GM12801 (cell line): ENCODE data around the gene ROBO2.

ENCODE experiments used
- TF ChIP-seq, protein P1 (sequence below): IDR thresholded peaks from one replicate; pipeline ENCODE4 v1.5.1; 2011; ENCODE audit warnings: control low read depth; ENCODE audit not compliant: insufficient read length; ENCODE audit errors: extremely low read depth

Gene ROBO2

DNA sequence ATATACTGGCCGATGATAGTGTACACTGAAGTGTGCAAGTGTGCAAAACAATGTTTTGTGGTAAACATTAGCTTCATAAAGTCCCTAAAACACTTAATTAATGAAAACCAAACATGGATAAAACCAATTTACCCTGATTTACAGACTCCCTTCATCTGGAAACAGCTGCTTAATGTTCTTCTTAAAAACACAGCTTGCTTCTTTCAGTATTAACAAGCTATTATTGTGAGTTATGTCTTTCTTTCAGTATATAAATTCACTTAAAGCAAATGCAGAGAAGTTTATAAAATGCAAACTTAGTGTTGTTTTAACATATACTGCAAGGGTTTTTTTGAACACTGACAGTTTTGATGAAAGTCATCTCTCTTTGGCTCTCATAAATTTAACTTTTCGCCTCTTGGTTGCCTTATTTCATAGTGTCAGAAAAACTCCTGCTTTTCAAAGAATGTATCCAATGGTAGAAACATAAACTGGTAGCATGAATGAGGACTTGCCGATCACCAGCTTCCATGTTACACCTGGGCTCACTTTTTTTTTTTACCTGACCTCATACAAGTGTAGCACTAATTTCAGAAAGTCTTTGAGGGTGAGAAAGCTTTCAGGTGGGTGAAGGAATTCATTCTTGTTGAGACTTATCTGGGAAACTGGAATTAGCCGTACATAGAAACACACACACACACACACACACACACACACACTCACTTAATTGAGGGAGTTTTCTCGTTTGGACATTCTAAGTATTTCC is 532.2 kb downstream of the ROBO2 start:
- TF ChIP-seq, protein P1, sequence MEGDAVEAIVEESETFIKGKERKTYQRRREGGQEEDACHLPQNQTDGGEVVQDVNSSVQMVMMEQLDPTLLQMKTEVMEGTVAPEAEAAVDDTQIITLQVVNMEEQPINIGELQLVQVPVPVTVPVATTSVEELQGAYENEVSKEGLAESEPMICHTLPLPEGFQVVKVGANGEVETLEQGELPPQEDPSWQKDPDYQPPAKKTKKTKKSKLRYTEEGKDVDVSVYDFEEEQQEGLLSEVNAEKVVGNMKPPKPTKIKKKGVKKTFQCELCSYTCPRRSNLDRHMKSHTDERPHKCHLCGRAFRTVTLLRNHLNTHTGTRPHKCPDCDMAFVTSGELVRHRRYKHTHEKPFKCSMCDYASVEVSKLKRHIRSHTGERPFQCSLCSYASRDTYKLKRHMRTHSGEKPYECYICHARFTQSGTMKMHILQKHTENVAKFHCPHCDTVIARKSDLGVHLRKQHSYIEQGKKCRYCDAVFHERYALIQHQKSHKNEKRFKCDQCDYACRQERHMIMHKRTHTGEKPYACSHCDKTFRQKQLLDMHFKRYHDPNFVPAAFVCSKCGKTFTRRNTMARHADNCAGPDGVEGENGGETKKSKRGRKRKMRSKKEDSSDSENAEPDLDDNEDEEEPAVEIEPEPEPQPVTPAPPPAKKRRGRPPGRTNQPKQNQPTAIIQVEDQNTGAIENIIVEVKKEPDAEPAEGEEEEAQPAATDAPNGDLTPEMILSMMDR: no peak

DNA sequence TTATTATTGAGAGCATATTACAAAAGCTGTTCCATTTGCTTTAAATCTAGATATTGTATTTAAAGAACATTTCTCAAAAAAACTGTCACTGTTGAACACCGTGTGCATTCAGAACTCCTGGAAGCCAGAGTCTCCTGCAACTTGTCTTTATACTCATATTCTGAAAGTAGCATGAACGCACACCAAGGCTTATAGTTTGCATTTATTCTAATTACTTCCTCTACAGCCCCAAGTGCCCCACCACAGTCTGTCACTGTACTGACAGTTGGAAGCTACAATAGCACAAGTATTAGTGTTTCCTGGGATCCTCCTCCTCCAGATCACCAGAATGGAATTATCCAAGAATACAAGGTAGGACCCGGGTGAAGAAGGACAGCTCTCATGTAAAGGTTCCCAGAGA is 537.4 kb downstream of the ROBO2 start:
- TF ChIP-seq, protein P1: no peak

DNA sequence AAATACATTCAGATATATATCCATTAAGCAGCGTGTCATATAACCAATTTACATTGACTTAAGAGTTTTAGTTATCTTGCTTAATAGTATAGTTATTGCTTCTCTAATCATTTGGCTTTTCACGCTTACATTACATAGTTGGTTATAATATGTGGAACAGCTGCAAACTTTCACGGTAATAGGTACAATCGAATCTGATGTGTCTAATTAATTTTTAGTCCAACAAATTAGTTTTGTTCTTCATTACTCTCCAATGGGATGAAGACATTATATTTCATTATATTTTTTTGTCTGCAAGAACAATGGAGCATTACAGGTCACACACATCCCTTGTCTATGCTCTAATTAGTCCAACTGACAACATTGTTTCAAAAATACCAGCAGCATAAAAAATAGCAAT is 546.3 kb downstream of the ROBO2 start:
- TF ChIP-seq, protein P1: no peak

DNA sequence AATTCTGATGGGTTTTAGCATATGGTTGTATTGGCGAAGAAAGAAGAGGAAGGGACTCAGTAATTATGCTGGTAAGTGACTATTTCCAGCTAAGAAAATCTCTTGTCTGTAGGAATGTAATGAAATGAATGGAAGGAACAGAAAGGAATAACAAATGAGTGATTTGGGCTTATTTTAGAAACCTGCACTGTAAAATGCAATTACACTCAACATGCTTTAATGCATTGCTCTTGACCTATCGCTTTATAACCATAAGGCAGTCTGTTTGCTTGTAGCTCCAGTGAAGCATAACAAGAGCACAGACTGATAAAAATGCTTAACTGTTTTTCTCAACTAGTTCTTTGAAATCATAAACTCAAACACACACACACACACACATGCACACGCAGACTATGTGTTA is 549.0 kb downstream of the ROBO2 start:
- TF ChIP-seq, protein P1: no peak

DNA sequence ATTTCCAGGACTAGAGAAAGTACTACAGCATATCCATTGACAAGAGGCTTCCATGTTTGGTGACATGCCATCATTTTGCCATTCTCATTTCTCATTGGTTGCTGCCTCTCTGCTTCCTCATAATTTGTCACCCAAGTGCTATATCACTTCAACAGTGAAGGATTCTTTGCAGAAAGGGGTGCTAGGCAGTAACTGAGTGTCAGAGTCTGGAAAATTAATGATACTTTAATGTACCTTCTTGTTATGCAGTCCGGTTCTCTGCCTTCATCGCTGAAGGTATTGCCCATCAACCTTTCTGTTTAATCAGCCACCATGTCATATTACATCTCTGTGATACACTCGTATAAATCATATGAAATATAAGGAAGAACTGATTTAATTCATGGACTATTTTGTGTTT is 550.3 kb downstream of the ROBO2 start:
- TF ChIP-seq, protein P1: no peak

DNA sequence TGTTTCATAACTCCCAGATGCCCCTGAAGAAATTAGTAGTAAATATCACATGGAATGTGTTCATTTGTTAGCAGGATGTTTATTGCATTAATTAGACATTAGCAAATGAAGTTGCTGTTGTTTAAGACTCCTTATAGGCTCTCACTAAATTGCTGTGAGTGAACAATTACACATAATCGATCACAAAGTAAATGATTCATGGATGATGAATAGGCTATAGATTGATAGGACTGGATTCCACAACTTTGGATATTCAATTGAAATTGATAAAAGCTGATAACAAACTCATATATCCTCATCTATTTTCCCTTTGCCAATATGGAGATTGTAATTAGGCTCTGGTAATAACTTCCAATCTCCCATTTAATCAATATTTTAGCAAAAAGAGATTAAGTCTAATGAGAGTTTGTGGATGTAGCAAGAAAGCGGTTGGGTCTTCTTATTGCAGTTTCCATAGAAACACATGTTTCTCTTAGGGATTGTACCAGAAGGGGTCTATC is 555.5 kb downstream of the ROBO2 start:
- TF ChIP-seq, protein P1: no peak

DNA sequence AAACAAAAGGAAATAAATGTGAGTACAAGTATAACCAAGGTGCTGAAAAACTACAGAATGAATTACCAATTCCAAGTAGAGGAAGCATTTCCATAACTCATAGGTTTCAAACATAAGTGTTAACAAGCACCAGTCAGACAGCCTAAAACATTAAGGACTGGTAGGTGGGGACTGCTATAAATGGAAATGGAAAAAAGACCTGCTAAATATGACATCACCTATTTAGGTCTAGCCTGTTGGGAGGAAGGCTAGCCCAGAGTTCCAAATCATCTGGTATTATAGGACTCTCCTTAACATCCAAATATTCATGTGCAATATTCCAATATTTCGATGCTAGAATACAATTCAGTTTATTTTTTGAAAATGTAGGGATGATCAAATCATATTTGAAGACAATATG is 560.0 kb downstream of the ROBO2 start:
- TF ChIP-seq, protein P1: no peak
